NCI-H2107 (cell line): ENCODE data around the gene MARVELD2.

Source experiments
- DNase-seq: peaks from one replicate; lab custom pipeline; 2025; lab: John Stamatoyannopoulos, UW

The MARVELD2 gene

DNA sequence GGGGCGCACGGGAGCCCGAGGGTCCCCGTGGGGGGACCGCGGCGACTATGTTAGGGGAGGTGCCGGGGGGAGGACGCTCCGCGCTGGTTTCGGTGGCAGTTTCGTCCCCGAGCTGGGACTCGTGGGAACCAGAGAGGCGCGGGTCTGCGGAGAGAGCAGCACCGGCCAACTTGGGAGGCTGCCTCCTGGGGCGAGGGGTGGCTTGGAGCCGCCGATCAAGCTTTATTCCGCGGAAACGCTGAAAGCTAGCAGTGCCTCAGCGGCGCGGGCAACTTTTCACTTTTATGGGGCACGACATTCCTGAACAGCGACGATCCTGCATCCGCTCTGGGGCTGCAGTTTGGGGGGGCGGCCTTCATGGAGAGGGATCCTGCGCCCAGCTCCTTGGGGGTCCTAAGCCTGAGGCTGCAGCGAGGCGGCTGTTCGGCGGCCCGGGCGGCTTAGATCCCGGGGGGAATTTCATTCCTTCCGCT, 78.0 kb downstream of the MARVELD2 start:
- no peak for DNase-seq

DNA sequence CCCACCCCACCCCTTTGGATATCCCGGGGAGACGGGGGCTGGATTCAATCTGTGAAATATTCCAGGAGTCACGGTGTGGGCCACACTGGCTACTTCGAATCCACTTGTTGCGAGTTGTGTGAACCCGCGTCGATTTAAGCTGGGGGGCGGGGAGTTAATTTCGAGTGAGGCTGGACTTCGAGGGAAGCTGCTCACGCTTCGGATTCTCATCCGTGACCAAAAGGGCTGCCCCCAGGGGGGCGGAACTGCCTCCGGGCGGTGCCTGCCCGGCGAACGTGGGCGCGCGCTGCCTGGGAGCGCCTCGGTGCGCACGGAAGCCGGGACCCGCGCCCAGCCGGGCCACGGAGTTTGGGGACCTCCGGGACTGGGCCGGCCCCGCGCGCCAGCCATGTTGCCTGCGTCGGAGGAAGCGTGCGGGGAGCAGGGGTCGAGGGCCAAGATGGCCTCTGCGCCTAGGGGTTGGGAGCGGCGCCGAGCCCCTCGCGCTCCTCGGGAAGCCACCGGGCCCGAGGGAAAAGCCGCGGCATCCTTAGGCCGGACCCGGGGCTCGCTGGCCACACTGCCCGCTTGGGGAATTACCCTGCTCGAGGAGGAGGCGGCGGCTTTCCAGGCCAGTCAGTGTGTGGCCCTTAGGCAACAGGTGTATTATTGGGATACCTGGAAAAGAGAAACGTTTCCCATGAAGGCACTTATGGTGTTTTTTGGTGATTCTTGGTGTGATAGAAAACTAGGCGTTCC, 78.6 kb downstream of the MARVELD2 start:
- no peak for DNase-seq
